AG04450 (cell line): Measurements from ENCODE around the gene BAHCC1. TPM values are rescaled to one million over a fixed set of nuclear protein-coding genes. Genes with fewer than 3 reads are reported as not detected.

Source experiments
- CTCF ChIA-PET: fragments of 300-600, 350-600 bp; formaldehyde crosslinking; extraction: SDS; loops from one replicate; lab custom pipeline; 2022; ENCODE audit warnings: antibody characterized with exemption, inconsistent platforms; lab: Charles Lee
- POLR2A ChIA-PET: fragments of 350-600 bp; formaldehyde crosslinking; extraction: SDS; loops from one replicate; lab custom pipeline; 2021; ENCODE audit warnings: antibody characterized with exemption, inconsistent platforms; lab: Yijun Ruan, JAX
- DNase-seq: peaks from one replicate; pipeline ENCODE4 v3.0.0-alpha.2; 2011; ENCODE audit warnings: low read depth, low spot score
- H3K27ac ChIP-seq: one replicate; pipeline ENCODE4 v1.5.1; 2012; ENCODE audit warnings: low read depth, low read length, control low read depth
- H3K27me3 ChIP-seq: one replicate; pipeline ENCODE4 v1.6.0; 2012; ENCODE audit warnings: low read length; ENCODE audit not compliant: control insufficient read depth, insufficient read depth
- H3K4me3 ChIP-seq: 2 replicates; pipeline ENCODE4 v1.5.1; 2011; ENCODE audit warnings: mild to moderate bottlenecking, low read depth, low read length, control low read depth
- H3K9me3 ChIP-seq: 2 replicates; pipeline ENCODE4 v1.5.1; 2012; ENCODE audit warnings: low read length; ENCODE audit not compliant: control insufficient read depth, insufficient read depth
- polyA plus RNA-seq: library from polyadenylated mRNA; depleted of rRNA; stranded (reverse); fragments of >200 nt; gene quantifications from 2 replicates; pipeline ENCODE4 v1.2.3, GENCODE V29; 2011
- TF ChIP-seq, protein P1 (sequence below): IDR thresholded peaks from 2 replicates; pipeline ENCODE4 v1.5.1; 2011; ENCODE audit warnings: low read depth, low read length, control low read depth, inconsistent platforms

The BAHCC1 gene
- polyA plus RNA-seq, 1 experiment: 1.3 TPM

DNA sequence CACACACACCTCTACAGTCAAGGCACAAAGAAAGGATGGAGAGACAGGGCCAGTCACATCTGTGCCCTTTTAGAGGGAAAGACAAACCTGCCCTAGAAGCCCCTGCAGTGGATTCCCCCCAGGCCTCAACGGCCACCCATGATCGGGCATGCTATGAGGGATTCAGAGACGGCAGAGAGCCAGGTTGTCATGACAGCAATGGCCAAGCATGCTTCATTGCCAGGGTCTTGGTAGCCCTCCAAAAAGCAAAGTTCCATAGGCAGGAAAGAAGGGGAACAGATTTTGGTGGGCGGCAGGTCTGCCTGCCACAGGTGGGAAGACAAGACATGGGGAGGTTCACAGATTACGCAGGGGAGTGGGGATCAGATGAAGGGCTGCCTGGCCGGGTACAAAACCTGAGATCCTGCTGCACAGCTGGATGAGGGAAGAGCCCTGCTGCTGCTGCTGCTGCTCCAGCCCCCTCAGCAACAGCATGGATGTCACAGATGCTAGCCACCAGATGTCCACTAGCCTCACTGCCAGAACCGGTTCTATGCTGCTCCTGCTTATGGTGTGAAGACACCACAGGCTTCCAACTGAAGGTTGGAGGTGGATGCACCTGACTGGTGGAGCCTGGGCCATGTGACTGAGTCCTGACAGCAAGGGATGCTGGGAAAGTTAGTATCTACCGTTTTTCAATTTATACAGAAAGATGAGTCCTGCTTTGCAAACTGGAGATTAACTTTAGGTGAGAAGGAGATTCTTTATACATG lies 99.5 kb downstream of the BAHCC1 start:
- DNase-seq: no peak
- POLR2A ChIA-PET: interaction anchor here (1.1 kb wide), 1 partner anchor 14 kb away, joined by 5 read pairs; no protein-coding TSS in a partner anchor
- CTCF ChIA-PET: no interaction called here
- H3K9me3 ChIP-seq: no peaks in the 10 kb centered on the region; the same call in 1 of the 2 replicates
- H3K4me3 ChIP-seq: no peak overlapping the region
- TF ChIP-seq, protein P1, sequence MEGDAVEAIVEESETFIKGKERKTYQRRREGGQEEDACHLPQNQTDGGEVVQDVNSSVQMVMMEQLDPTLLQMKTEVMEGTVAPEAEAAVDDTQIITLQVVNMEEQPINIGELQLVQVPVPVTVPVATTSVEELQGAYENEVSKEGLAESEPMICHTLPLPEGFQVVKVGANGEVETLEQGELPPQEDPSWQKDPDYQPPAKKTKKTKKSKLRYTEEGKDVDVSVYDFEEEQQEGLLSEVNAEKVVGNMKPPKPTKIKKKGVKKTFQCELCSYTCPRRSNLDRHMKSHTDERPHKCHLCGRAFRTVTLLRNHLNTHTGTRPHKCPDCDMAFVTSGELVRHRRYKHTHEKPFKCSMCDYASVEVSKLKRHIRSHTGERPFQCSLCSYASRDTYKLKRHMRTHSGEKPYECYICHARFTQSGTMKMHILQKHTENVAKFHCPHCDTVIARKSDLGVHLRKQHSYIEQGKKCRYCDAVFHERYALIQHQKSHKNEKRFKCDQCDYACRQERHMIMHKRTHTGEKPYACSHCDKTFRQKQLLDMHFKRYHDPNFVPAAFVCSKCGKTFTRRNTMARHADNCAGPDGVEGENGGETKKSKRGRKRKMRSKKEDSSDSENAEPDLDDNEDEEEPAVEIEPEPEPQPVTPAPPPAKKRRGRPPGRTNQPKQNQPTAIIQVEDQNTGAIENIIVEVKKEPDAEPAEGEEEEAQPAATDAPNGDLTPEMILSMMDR: no peak
- H3K27ac ChIP-seq: no peak overlapping the region
- peaks cover 16% of the 10 kb centered on the region for H3K27me3 ChIP-seq

DNA sequence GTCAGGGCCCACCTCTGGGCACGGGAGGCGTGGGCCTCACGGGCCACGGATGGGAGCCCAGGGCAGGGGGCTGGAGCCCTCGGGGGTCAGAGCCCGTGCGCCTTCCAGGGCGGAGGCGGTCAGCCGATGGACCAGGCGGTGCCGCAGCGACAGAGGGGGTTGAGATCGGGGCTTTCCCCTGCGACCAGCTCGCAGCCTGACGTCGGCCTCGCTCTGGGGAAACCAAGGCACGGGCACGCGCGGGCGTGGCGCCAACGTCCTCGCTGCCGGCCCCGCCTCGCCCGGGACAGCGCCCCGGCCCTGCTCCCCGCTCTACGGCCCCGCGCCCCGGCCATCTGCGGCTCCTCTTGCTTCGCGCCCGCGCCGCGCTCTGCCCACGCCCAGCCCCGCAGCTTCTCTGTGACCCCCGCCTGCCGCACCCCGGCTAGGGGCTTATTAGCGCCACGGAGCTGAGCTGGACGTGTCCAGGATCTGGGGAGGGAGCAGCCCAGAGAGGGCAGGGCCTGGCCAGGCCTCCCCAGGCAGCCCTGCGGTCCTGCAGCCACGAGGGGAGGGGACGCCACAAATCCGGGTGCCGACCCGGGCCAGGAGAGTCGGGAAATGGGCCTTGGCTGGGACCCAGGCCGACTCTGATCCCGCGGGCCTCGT lies 103.8 kb downstream of the BAHCC1 start:
- no peak for DNase-seq
- POLR2A ChIA-PET: interaction anchor here (0.6 to 1.1 kb wide), 3 partner anchors 8 to 12 kb away, joined by 3 to 5 read pairs (median 3); no protein-coding TSS in a partner anchor
- TF ChIP-seq, protein P1: no peak
- H3K27ac ChIP-seq: no peak overlapping the region
- H3K9me3 ChIP-seq: no peaks in the 10 kb centered on the region; the same call in 1 of the 2 replicates
- no peak overlapping the region for H3K4me3 ChIP-seq
- peaks cover 8% of the 10 kb centered on the region for H3K27me3 ChIP-seq
- CTCF ChIA-PET: interaction anchor here (0.7 to 1.0 kb wide), 2 partner anchors 15 to 16 kb away, joined by 4 to 9 read pairs; no protein-coding TSS in a partner anchor

DNA sequence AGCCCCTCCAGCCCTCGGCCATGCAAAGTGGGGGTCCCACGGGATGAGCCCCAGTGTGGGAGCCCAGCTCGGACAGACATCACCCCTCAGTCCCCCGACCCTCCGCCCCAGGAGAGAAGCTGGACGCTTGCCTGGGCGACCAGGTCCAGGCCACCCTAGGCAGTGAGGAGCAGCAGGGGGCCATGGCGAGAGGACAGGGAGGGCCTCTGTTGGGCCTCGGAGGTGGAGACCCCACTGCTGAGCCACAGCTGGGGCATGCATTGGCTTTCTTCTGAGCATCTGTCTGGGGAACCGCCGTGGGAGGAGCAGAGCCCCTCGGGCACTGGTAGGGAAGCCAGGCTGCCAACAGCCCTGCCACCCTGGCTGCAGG lies 104.3 kb downstream of the BAHCC1 start:
- ChIA-PET POLR2A (interaction anchor here (0.5 to 1.1 kb wide), 6 partner anchors 10 to 170 kb away, joined by 3 to 5 read pairs (median 3); partner anchors contain the start of gene ACTG1), CTCF (interaction anchor here (1.0 kb wide), 1 partner anchor 15 kb away, joined by 4 read pairs; no protein-coding TSS in a partner anchor)
- Histone ChIP-seq H3K27ac (no peak overlapping the region), H3K27me3 (peaks cover 8% of the 10 kb centered on the region), H3K4me3 (no peak overlapping the region), H3K9me3 (no peaks in the 10 kb centered on the region; the same call in 1 of the 2 replicates)
- DNase-seq: no peak
- TF ChIP-seq, protein P1: no peak

DNA sequence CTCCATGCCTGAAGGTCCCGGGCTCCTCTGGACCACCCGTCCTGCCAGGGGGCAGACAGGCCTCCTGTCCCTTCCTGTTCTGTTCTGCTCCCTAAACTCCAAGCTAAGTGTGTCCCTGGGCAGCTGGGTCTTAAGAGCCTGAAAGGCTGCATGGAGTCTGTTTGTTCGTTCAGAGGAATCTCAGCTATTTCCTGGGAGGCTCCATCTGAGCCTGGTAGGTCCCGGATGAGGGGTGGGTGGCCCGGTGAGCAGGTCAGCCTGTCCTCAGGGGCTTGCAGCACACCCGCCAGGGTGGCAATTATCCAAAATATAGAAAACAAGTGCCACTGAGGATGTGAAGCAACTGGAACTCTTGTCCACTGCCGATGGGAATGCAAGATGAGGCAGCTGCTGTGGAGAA lies 104.8 kb downstream of the BAHCC1 start:
- TF ChIP-seq, protein P1: no peak
- Histone ChIP-seq H3K4me3 (no peak overlapping the region), H3K27ac (peak overlapping the region; percentile 11), H3K9me3 (no peaks in the 10 kb centered on the region; the same call in 1 of the 2 replicates), H3K27me3 (peaks cover 6% of the 10 kb centered on the region)
- ChIA-PET POLR2A (interaction anchor here (0.5 to 1.1 kb wide), 7 partner anchors 10 to 171 kb away, joined by 3 to 7 read pairs (median 3); partner anchors contain the start of gene ACTG1), CTCF (no interaction called here)
- no peak for DNase-seq
